ENCODE results near the gene JPH4. TPM values are rescaled to one million over a fixed set of nuclear protein-coding genes. Genes with fewer than 3 reads are reported as not detected.

JPH4 gene
- total RNA-seq, 1 donor from 2014 or later, result 7.4 TPM

DNA sequence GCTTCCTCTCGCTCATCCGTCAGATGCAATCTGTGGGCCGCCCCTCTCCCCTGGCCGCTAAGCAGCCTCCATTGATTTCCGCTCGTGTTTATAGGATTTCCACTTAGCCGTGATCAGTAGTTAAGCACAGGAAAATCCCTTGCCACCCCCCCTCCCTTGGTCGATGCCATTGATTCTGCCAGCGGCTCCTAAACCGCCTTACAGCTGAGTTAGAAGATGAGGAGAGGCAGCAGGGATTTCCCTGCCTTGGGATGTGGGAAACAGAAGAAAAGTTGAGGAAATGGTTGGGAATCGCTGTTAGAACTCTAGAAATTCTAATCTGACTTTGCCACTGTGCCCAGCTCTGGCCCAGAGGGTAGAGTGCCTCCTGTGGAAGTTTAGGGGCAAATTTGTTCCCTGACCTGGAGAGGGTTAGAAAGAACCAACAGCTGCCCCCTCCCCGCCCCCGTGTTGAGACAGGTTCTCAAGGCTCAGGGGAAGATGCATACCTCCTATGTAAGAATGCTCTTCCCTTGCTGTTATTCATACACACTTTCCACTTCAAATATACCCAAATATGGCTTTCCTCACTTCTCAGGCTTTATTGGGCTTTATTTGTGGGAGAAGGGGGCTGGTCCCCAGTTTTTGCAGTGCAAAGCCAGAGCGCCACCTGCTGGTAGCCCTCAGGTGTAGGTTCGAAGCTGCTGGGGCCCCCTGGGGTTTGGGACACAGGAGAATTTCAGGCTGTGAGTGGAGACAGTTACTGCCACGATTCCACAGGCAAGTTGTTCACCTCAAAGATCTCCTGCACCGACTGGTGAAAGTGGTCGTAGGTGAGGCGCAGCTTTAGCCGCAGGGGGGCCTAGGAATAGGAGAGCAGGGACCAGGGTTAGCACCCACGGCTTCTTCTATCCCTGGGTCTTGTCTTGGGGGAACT is 19.3 kb downstream of the JPH4 start:
- peak overlapping the region; percentile 34 for H3K27ac Mint-ChIP-seq
- no peak overlapping the region for H3K4me3 Mint-ChIP-seq
- DNase-seq (ENCODE audit: low spot score in 2 of 2, unreplicated experiment in 2 of 2), result peak in 1 of 2 experiments; percentile 75
- peaks cover 20% of the 10 kb centered on the region for H3K4me1 Mint-ChIP-seq
- H3K36me3 Mint-ChIP-seq, result peaks cover 17% of the 10 kb centered on the region
- H3K27me3 Mint-ChIP-seq (ENCODE audit: low read depth), result no peaks in the 10 kb centered on the region
- peak; percentile 72 for TF ChIP-seq CTCF (IDR thresholded peaks at IDR 0.05; ENCODE audit: unreplicated experiment)
- no peaks in the 10 kb centered on the region for H3K9me3 Mint-ChIP-seq

GRCh38 chr14:23558346-23559009 is 20.1 kb downstream of the JPH4 start:
- Mint-ChIP-seq H3K27me3 (ENCODE audit: low read depth) (no peaks in the 10 kb centered on the region), H3K4me3 (peak overlapping the region; percentile 2), H3K36me3 (peaks cover 12% of the 10 kb centered on the region), H3K9me3 (no peaks in the 10 kb centered on the region), H3K4me1 (peaks cover 20% of the 10 kb centered on the region), H3K27ac (no peak overlapping the region)
- DNase-seq (ENCODE audit: low spot score in 2 of 2, unreplicated experiment in 2 of 2), result no peak
- TF ChIP-seq CTCF (IDR thresholded peaks at IDR 0.05; ENCODE audit: unreplicated experiment), result no peak

DNA sequence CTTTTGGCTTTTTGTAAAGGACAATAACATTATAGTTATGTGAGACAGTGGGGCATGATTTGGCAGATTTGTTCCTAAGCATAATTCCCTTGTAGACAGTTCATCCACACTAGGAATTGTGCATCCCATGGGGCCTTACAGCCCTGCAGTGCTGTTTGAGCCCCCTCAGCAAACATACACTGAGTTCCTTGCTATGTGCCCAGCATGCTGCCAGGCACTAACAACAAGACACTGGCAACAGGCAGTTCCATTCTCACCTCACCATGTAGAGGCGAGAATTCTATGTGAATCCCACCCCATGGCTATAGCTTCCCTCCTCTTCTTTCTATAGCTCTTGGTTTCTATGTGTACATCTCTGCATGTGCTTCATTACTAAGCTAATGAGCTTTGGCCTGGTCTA is 20.6 kb downstream of the JPH4 start:
- H3K9me3 Mint-ChIP-seq, result no peaks in the 10 kb centered on the region
- H3K4me1 Mint-ChIP-seq, result peaks cover 20% of the 10 kb centered on the region
- no peak for DNase-seq (ENCODE audit: low spot score in 2 of 2, unreplicated experiment in 2 of 2)
- no peaks in the 10 kb centered on the region for H3K27me3 Mint-ChIP-seq (ENCODE audit: low read depth)
- H3K4me3 Mint-ChIP-seq, result peak overlapping the region; percentile 60
- peak overlapping the region; percentile 70 for H3K27ac Mint-ChIP-seq
- TF ChIP-seq CTCF (IDR thresholded peaks at IDR 0.05; ENCODE audit: unreplicated experiment), result no peak
- H3K36me3 Mint-ChIP-seq, result peaks cover 12% of the 10 kb centered on the region

- peaks cover 20% of the 10 kb centered on the region for H3K4me1 Mint-ChIP-seq
- H3K27me3 Mint-ChIP-seq (ENCODE audit: low read depth), result no peaks in the 10 kb centered on the region
- no peak for DNase-seq (ENCODE audit: low spot score in 2 of 2, unreplicated experiment in 2 of 2)
- peak overlapping the region; percentile 60 for H3K4me3 Mint-ChIP-seq
- no peaks in the 10 kb centered on the region for H3K9me3 Mint-ChIP-seq
- H3K36me3 Mint-ChIP-seq, result peaks cover 12% of the 10 kb centered on the region
- peak overlapping the region; percentile 70 for H3K27ac Mint-ChIP-seq
- no peak for TF ChIP-seq CTCF (IDR thresholded peaks at IDR 0.05; ENCODE audit: unreplicated experiment)
Observed at GRCh38 chr14:23557521-23557920, 21.1 kb downstream of the JPH4 start.

- peaks cover 20% of the 10 kb centered on the region for H3K4me1 Mint-ChIP-seq
- H3K27ac Mint-ChIP-seq, result peak overlapping the region; percentile 94
- H3K36me3 Mint-ChIP-seq, result peaks cover 12% of the 10 kb centered on the region
- no peaks in the 10 kb centered on the region for H3K9me3 Mint-ChIP-seq
- no peak for TF ChIP-seq CTCF (IDR thresholded peaks at IDR 0.05; ENCODE audit: unreplicated experiment)
- H3K4me3 Mint-ChIP-seq, result peak overlapping the region; percentile 92
- no peak for DNase-seq (ENCODE audit: low spot score in 2 of 2, unreplicated experiment in 2 of 2)
- H3K27me3 Mint-ChIP-seq (ENCODE audit: low read depth), result no peaks in the 10 kb centered on the region
Observed at GRCh38 chr14:23556700-23557440, 21.7 kb downstream of the JPH4 start.
